HepG2 (cell line): ENCODE data around the gene PSMB3. TPM values are rescaled to one million over a fixed set of nuclear protein-coding genes. Genes with fewer than 3 reads are reported as not detected.
A peak's percentile ranks its signal among the peaks of the same experiment; 100 is the strongest.

Experiments
- CCDC6 ChIP-seq: sonication (generic); formaldehyde crosslinking; IDR thresholded peaks from 2 replicates; pipeline ENCODE4 v1.8.1; 2022; ENCODE audit warnings: mild to moderate bottlenecking, missing genetic modification reagents, moderate library complexity
- DR1 ChIP-seq: sonication (generic); formaldehyde crosslinking; IDR thresholded peaks from 2 replicates; pipeline ENCODE4 v1.8.0; 2021; ENCODE audit warnings: mild to moderate bottlenecking, missing genetic modification reagents, inconsistent platforms
- ELF1 ChIP-seq: sonication (generic); formaldehyde crosslinking; IDR thresholded peaks from 2 replicates; pipeline ENCODE4 v1.4.0; 2020; ENCODE audit warnings: missing genetic modification reagents
- FOXA3 ChIP-seq: IDR thresholded peaks from 2 replicates; pipeline ENCODE4 v1.6.1; 2016; ENCODE audit warnings: missing genetic modification reagents, missing compliant biosample characterization
- GPN1 ChIP-seq: sonication (generic); formaldehyde crosslinking; IDR thresholded peaks from 2 replicates; pipeline ENCODE4 v1.5.1; 2020; ENCODE audit warnings: missing genetic modification reagents, borderline replicate concordance
- HNRNPK ChIP-seq: fragments of 200-400 bp; formaldehyde crosslinking; IDR thresholded peaks from 2 replicates; pipeline ENCODE4 v1.6.1; 2018; ENCODE audit warnings: low read length, low read depth, moderate library complexity, mild to moderate bottlenecking; ENCODE audit not compliant: poor library complexity, severe bottlenecking
- HOXA3 ChIP-seq: sonication (generic); formaldehyde crosslinking; IDR thresholded peaks from 2 replicates; pipeline ENCODE4 v1.5.0; 2020; ENCODE audit warnings: missing genetic modification reagents
- KLF6 ChIP-seq: IDR thresholded peaks from 2 replicates; pipeline ENCODE4 v1.8.0; 2016; ENCODE audit warnings: missing biosample characterization, missing genetic modification reagents
- MAFG ChIP-seq: sonication (generic); formaldehyde crosslinking; IDR thresholded peaks from 2 replicates; pipeline ENCODE4 v1.5.1; 2020; ENCODE audit warnings: mild to moderate bottlenecking, missing genetic modification reagents
- MAZ ChIP-seq, 2 experiments: sonication (generic) in 1 of 2; formaldehyde crosslinking in 1 of 2; IDR thresholded peaks; 2 replicates each; pipeline versions ENCODE4 v1.5.0 to v1.6.1; 2012 to 2020; ENCODE audit warnings: low read depth in 2 of 2, mild to moderate bottlenecking in 2 of 2, borderline replicate concordance in 1 of 2, improper control_type of control experiment in 1 of 2, low read length in 1 of 2, missing genetic modification reagents in 1 of 2, moderate library complexity in 1 of 2
- MBNL3 ChIP-seq: fragments of 250-450 bp; sonication (Bioruptor Pico); conservative IDR thresholded peaks from 2 replicates; pipeline ENCODE4 v1.8.0; 2022; ENCODE audit warnings: mild to moderate bottlenecking, inconsistent platforms
- PITX1 ChIP-seq: sonication (generic); formaldehyde crosslinking; IDR thresholded peaks from 2 replicates; pipeline ENCODE4 v1.5.1; 2020; ENCODE audit warnings: mild to moderate bottlenecking, missing genetic modification reagents
- RBM39 ChIP-seq: fragments of 200-400 bp; formaldehyde crosslinking; IDR thresholded peaks from one replicate; pipeline ENCODE4 v1.6.1; 2018; ENCODE audit warnings: antibody characterized with exemption, mild to moderate bottlenecking, low read depth, low read length; ENCODE audit not compliant: poor library complexity, severe bottlenecking
- SP5 ChIP-seq: IDR thresholded peaks from 2 replicates; pipeline ENCODE4 v1.6.1; 2016; ENCODE audit warnings: low read depth, borderline replicate concordance
- SRSF1 ChIP-seq: fragments of 200-400 bp; formaldehyde crosslinking; optimal IDR thresholded peaks from 2 replicates; pipeline ENCODE3; 2017; ENCODE audit warnings: mild to moderate bottlenecking, low read depth, low read length, moderate library complexity
- XRCC5 ChIP-seq: fragments of 200-400 bp; formaldehyde crosslinking; optimal IDR thresholded peaks from 2 replicates; pipeline ENCODE3; 2017; ENCODE audit warnings: mild to moderate bottlenecking, low read length
- ZNF12 ChIP-seq: sonication (generic); formaldehyde crosslinking; IDR thresholded peaks from 2 replicates; pipeline ENCODE4 v1.5.0; 2020; ENCODE audit warnings: missing genetic modification reagents
- ZNF136 ChIP-seq: sonication (generic); formaldehyde crosslinking; IDR thresholded peaks from 2 replicates; pipeline ENCODE4 v1.8.1; 2022; ENCODE audit warnings: low read depth, mild to moderate bottlenecking, moderate library complexity, missing genetic modification reagents
- ZNF605 ChIP-seq: sonication (generic); formaldehyde crosslinking; IDR thresholded peaks from 2 replicates; pipeline ENCODE4 v1.8.0; 2022; ENCODE audit warnings: mild to moderate bottlenecking, missing genetic modification reagents
- ZNF619 ChIP-seq: sonication (generic); formaldehyde crosslinking; IDR thresholded peaks from 2 replicates; pipeline ENCODE4 v1.4.0; 2020; ENCODE audit warnings: mild to moderate bottlenecking, missing genetic modification reagents
- ZNF746 ChIP-seq: sonication (generic); formaldehyde crosslinking; IDR thresholded peaks from 2 replicates; pipeline ENCODE4 v1.8.0; 2022; ENCODE audit warnings: mild to moderate bottlenecking, missing genetic modification reagents
- polyA plus RNA-seq, 8 experiments: library from polyadenylated mRNA; depleted of rRNA in 3 of 8; stranded (reverse) in 7 of 8; unstranded in 1 of 8; fragments of >200 nt; fragmentation: Illumina TruSeq in 4 of 8; extraction: Trizol in 4 of 8; gene quantifications; 2 replicates each; pipeline versions ENCODE4 v1.2.1 to v1.2.3, GENCODE V29; 2011 to 2016; ENCODE audit warnings: low read depth in 4 of 8, missing spikeins in 1 of 8, mixed read lengths in 1 of 8; ENCODE audit not compliant: insufficient read depth in 1 of 8
- total RNA-seq, 5 experiments: library from RNA; depleted of rRNA; stranded (reverse); fragments of >200 nt; fragmentation: Illumina TruSeq; extraction: Trizol; gene quantifications; 2 replicates each; pipeline ENCODE4 v1.2.3, GENCODE V29; 2016; ENCODE audit warnings: low read depth in 1 of 5
- TF ChIP-seq, protein P1 (sequence below): sonication (generic); formaldehyde crosslinking; IDR thresholded peaks from 2 replicates; pipeline ENCODE4 v1.5.0; 2020; ENCODE audit warnings: mild to moderate bottlenecking, missing genetic modification reagents
- TF ChIP-seq, protein P2 (sequence below): IDR thresholded peaks from 2 replicates; pipeline ENCODE4 v1.6.1; 2016; ENCODE audit warnings: missing biosample characterization, missing genetic modification reagents, low read depth
- TF ChIP-seq, protein P3 (sequence below): sonication (generic); formaldehyde crosslinking; conservative IDR thresholded peaks from 2 replicates; pipeline ENCODE4 v1.4.0; 2020; ENCODE audit warnings: missing genetic modification reagents

Gene PSMB3
- total and polyA plus RNA-seq, 2 of the 13 experiments (the other 11 are each of a cell fraction or from before 2014, with no cell fraction given): 366 to 517 TPM

DNA sequence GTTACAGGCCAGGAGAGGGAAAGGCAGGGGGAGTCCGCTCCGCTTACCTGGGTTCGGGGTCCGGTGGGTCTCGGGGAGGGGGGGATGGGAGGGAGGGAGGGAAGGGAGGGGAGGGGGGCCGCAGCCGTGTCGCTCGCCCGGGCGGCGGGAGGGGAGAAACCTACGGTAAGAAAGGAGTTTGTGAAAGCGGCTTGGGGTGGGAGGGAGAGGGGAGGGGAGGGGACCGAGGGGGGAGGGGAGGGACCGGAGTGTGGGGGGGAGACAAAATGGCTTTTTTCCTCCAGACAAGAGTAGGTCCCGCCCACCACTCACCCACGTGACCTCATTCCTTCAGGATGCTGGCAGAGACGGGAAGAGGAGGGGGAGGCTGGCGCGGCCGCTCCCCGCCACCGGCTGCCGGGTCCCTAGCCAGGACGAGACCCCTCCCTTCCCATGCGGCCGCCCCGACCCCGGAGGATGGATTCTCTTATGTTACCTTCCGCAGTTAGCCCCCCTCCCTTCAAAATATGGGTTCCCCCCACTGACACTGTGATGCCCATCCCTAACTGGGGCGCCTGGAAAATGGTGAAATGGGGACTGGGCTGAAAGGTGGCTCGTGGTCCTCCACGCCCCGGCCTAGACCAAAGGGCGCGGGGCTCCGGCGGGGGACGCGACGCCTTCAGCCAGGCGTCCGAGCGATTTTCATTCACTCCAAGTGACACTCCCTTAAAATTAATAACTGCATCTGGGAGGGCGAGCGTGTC is 4.2 kb upstream of the PSMB3 start, which contains the start of gene PCGF2 (continued):
- 0 out of 2 replicates have a peak, but pooled peaks have one; percentile 13 for TF ChIP-seq ELF1 (CRISPR knock-in tag)
- TF ChIP-seq SRSF1: peak; percentile 78
- no peak for TF ChIP-seq MAZ (IDR thresholded peaks at IDR 0.05; ENCODE audit: borderline replicate concordance, low read depth, low read length)
- TF ChIP-seq MAZ (CRISPR knock-in tag; IDR thresholded peaks at IDR 0.05; ENCODE audit: low read depth): peak; percentile 26; the same call in 1 of the 2 replicates
- 0 out of 2 replicates have a peak, but pooled peaks have one; percentile 21 for TF ChIP-seq ZNF605
- TF ChIP-seq, protein P1, sequence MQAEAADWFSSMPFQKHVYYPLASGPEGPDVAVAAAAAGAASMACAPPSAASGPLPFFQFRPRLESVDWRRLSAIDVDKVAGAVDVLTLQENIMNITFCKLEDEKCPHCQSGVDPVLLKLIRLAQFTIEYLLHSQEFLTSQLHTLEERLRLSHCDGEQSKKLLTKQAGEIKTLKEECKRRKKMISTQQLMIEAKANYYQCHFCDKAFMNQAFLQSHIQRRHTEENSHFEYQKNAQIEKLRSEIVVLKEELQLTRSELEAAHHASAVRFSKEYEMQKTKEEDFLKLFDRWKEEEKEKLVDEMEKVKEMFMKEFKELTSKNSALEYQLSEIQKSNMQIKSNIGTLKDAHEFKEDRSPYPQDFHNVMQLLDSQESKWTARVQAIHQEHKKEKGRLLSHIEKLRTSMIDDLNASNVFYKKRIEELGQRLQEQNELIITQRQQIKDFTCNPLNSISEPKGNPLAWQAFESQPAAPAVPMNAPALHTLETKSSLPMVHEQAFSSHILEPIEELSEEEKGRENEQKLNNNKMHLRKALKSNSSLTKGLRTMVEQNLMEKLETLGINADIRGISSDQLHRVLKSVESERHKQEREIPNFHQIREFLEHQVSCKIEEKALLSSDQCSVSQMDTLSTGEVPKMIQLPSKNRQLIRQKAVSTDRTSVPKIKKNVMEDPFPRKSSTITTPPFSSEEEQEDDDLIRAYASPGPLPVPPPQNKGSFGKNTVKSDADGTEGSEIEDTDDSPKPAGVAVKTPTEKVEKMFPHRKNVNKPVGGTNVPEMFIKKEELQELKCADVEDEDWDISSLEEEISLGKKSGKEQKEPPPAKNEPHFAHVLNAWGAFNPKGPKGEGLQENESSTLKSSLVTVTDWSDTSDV (CRISPR knock-in tag): peak; percentile 70; the same call in 1 of the 2 replicates
- peak; percentile 48; the same call in 1 of the 2 replicates for TF ChIP-seq ZNF12 (CRISPR knock-in tag)
- no peak for TF ChIP-seq DR1 (CRISPR knock-in tag)
- no peak for TF ChIP-seq GPN1 (CRISPR knock-in tag)
- TF ChIP-seq MBNL3 (CRISPR knock-in tag): no peak
- 0 out of 2 replicates have a peak, but pooled peaks have one; percentile 39 for TF ChIP-seq HOXA3 (CRISPR knock-in tag)
- TF ChIP-seq, protein P2, sequence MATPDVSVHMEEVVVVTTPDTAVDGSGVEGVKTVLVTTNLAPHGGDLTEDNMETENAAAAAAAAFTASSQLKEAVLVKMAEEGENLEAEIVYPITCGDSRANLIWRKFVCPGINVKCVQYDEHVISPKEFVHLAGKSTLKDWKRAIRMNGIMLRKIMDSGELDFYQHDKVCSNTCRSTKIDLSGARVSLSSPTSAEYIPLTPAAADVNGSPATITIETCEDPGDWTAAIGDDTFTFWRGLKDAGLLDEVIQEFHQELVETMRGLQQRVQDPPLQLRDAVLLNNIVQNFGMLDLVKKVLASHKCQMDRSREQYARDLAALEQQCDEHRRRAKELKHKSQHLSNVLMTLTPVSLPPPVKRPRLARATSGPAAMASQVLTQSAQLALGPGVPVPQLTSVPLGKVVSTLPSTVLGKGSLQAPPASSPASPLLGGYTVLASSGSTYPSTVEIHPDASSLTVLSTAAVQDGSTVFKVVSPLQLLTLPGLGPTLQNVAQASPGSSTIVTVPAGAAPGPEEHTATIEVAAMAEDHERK: no peak
- peak; percentile 16 for TF ChIP-seq RBM39
- TF ChIP-seq PITX1 (CRISPR knock-in tag): peak; percentile 39; the same call in 1 of the 2 replicates
- TF ChIP-seq XRCC5: peak; percentile 33
- peak; percentile 76 for TF ChIP-seq ZNF746 (CRISPR knock-in tag)
- no peak for TF ChIP-seq ZNF136 (CRISPR knock-in tag)
- 0 out of 2 replicates have a peak, but pooled peaks have one; percentile 16 for TF ChIP-seq CCDC6 (CRISPR knock-in tag)
- TF ChIP-seq, protein P3, sequence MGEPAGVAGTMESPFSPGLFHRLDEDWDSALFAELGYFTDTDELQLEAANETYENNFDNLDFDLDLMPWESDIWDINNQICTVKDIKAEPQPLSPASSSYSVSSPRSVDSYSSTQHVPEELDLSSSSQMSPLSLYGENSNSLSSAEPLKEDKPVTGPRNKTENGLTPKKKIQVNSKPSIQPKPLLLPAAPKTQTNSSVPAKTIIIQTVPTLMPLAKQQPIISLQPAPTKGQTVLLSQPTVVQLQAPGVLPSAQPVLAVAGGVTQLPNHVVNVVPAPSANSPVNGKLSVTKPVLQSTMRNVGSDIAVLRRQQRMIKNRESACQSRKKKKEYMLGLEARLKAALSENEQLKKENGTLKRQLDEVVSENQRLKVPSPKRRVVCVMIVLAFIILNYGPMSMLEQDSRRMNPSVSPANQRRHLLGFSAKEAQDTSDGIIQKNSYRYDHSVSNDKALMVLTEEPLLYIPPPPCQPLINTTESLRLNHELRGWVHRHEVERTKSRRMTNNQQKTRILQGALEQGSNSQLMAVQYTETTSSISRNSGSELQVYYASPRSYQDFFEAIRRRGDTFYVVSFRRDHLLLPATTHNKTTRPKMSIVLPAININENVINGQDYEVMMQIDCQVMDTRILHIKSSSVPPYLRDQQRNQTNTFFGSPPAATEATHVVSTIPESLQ (CRISPR knock-in tag): no peak
- 0 out of 2 replicates have a peak, but pooled peaks have one; percentile 42 for TF ChIP-seq SP5
- peak; percentile 72 for TF ChIP-seq HNRNPK
- TF ChIP-seq FOXA3 (CRISPR knock-in tag): no peak
- 0 out of 2 replicates have a peak, but pooled peaks have one; percentile 62 for TF ChIP-seq KLF6 (CRISPR knock-in tag)
- TF ChIP-seq MAFG: no peak
- TF ChIP-seq ZNF619 (CRISPR knock-in tag): no peak
